ENCODE results near the gene EFNA2.

Gene EFNA2

GRCh38 chr19:1249298-1249989 lies 36.2 kb upstream of the EFNA2 start:
- DNase-seq = peak; percentile 94

GRCh38 chr19:1249990-1250436 lies 35.7 kb upstream of the EFNA2 start:
- no peak for DNase-seq

GRCh38 chr19:1250437-1251260 lies 35.0 kb upstream of the EFNA2 start:
- DNase-seq = peak; percentile 54

GRCh38 chr19:1251330-1252220 lies 34.1 kb upstream of the EFNA2 start:
- peak; percentile 61 for DNase-seq

GRCh38 chr19:1252221-1252820 lies 33.4 kb upstream of the EFNA2 start:
- DNase-seq = peak; percentile 54

- DNase-seq = peak; percentile 56
Measured at GRCh38 chr19:1252821-1253513, 32.7 kb upstream of the EFNA2 start.

- no peak for DNase-seq
Measured at GRCh38 chr19:1253514-1254080, 32.1 kb upstream of the EFNA2 start.

GRCh38 chr19:1254081-1254527 lies 31.6 kb upstream of the EFNA2 start:
- no peak for DNase-seq

- no peak for DNase-seq
Measured at GRCh38 chr19:1254530-1255185, 31.0 kb upstream of the EFNA2 start.

GRCh38 chr19:1255186-1256161 lies 30.2 kb upstream of the EFNA2 start:
- no peak for DNase-seq

- no peak for DNase-seq
Measured at GRCh38 chr19:1256646-1257474, 28.8 kb upstream of the EFNA2 start.

GRCh38 chr19:1257475-1258162 lies 28.1 kb upstream of the EFNA2 start:
- no peak for DNase-seq

- no peak for DNase-seq
Measured at GRCh38 chr19:1258163-1258492, 27.5 kb upstream of the EFNA2 start.

GRCh38 chr19:1258707-1259205 lies 26.9 kb upstream of the EFNA2 start:
- no peak for DNase-seq

GRCh38 chr19:1259206-1259875 lies 26.3 kb upstream of the EFNA2 start:
- DNase-seq = peak; percentile 68

GRCh38 chr19:1259876-1260748 lies 25.6 kb upstream of the EFNA2 start:
- peak; percentile 47 for DNase-seq

Data from activated naive CD4-positive, alpha-beta T cell treated with anti-CD3 and anti-CD28 coated beads, Interleukin-2, amount 50 U/mL, for 16 hours (primary cell).